H9 (cell line): ENCODE results near the gene POU2F3. TPM values are rescaled to one million over a fixed set of nuclear protein-coding genes. Genes with fewer than 3 reads are reported as not detected.

Experiments
- DNase-seq: peaks from one replicate; pipeline ENCODE4 v3.0.0-alpha.2; 2017
- H2AFZ ChIP-seq: one replicate; pipeline ENCODE4 v1.6.1; 2013; ENCODE audit warnings: mild to moderate bottlenecking, low read length, control low read depth, moderate library complexity
- H2AK5ac ChIP-seq: 2 replicates; pipeline ENCODE4 v1.6.1; 2013; ENCODE audit warnings: low read length, control low read depth, mixed read lengths; ENCODE audit not compliant: insufficient read length
- H2BK120ac ChIP-seq: one replicate; pipeline ENCODE4 v1.6.1; 2013; ENCODE audit warnings: low read depth, mild to moderate bottlenecking, low read length, control low read depth, inconsistent platforms; ENCODE audit not compliant: poor library complexity, severe bottlenecking
- H2BK12ac ChIP-seq: 2 replicates; pipeline ENCODE4 v1.6.1; 2013; ENCODE audit warnings: low read length, control low read depth, mixed read lengths, low read depth; ENCODE audit not compliant: insufficient read length
- H2BK15ac ChIP-seq: 2 replicates; pipeline ENCODE4 v1.6.1; 2013; ENCODE audit warnings: low read depth, low read length, control low read depth
- H2BK20ac ChIP-seq: one replicate; pipeline ENCODE4 v1.6.1; 2013; ENCODE audit warnings: low read depth, mild to moderate bottlenecking, low read length, control low read depth, inconsistent platforms; ENCODE audit not compliant: poor library complexity, severe bottlenecking
- H2BK5ac ChIP-seq: 2 replicates; pipeline ENCODE4 v1.6.1; 2013; ENCODE audit warnings: low read length, control low read depth, mixed read lengths; ENCODE audit not compliant: insufficient read length
- H3K14ac ChIP-seq: 2 replicates; pipeline ENCODE4 v1.6.1; 2013; ENCODE audit warnings: low read length, control low read depth; ENCODE audit not compliant: insufficient read depth
- H3K18ac ChIP-seq: 2 replicates; pipeline ENCODE4 v1.6.1; 2013; ENCODE audit warnings: low read depth, mild to moderate bottlenecking, mixed read lengths, low read length, control low read depth; ENCODE audit not compliant: insufficient read length
- H3K23ac ChIP-seq: 2 replicates; pipeline ENCODE4 v1.6.1; 2013; ENCODE audit warnings: low read length, control low read depth, mixed read lengths, low read depth; ENCODE audit not compliant: insufficient read length
- H3K23me2 ChIP-seq: 2 replicates; pipeline ENCODE4 v1.6.1; 2013; ENCODE audit warnings: low read depth, mild to moderate bottlenecking, mixed read lengths, low read length, control low read depth; ENCODE audit not compliant: insufficient read length, poor library complexity, severe bottlenecking
- H3K27ac ChIP-seq: 2 replicates; pipeline ENCODE4 v1.5.1; 2013; ENCODE audit warnings: low read length, control low read depth, mixed read lengths, low read depth; ENCODE audit not compliant: insufficient read length
- H3K27me3 ChIP-seq: 2 replicates; pipeline ENCODE4 v1.6.1; 2013; ENCODE audit warnings: low read length, control low read depth, inconsistent platforms; ENCODE audit not compliant: insufficient read depth
- H3K4ac ChIP-seq: 2 replicates; pipeline ENCODE4 v1.6.1; 2013; ENCODE audit warnings: low read depth, mild to moderate bottlenecking, control low read depth, inconsistent platforms, low read length, moderate library complexity
- H3K4me1 ChIP-seq: 2 replicates; pipeline ENCODE4 v1.6.1; 2013; ENCODE audit warnings: low read length, control low read depth, inconsistent platforms; ENCODE audit not compliant: insufficient read depth
- H3K4me2 ChIP-seq: 2 replicates; pipeline ENCODE4 v1.6.1; 2013; ENCODE audit warnings: low read length, control low read depth, mixed read lengths; ENCODE audit not compliant: insufficient read length, insufficient read depth
- H3K56ac ChIP-seq: 2 replicates; pipeline ENCODE4 v1.6.1; 2013; ENCODE audit warnings: low read depth, mild to moderate bottlenecking, mixed read lengths, low read length, control low read depth; ENCODE audit not compliant: insufficient read length
- H3K79me1 ChIP-seq: 2 replicates; pipeline ENCODE4 v1.6.1; 2013; ENCODE audit warnings: low read depth, mild to moderate bottlenecking, moderate library complexity, low read length, control low read depth, inconsistent platforms; ENCODE audit not compliant: insufficient read depth, poor library complexity, severe bottlenecking
- H3K79me2 ChIP-seq: 2 replicates; pipeline ENCODE4 v1.6.1; 2013; ENCODE audit warnings: low read length, control low read depth, inconsistent platforms; ENCODE audit not compliant: insufficient read depth
- H3K9ac ChIP-seq: 2 replicates; pipeline ENCODE4 v1.6.1; 2013; ENCODE audit warnings: low read length, control low read depth, mixed read lengths; ENCODE audit not compliant: insufficient read length; ENCODE audit errors: extremely low read depth
- H3K9me3 ChIP-seq: one replicate; pipeline ENCODE4 v1.6.1; 2013; ENCODE audit warnings: low read depth, low read length, inconsistent platforms; ENCODE audit not compliant: control insufficient read depth
- H3T11ph ChIP-seq: one replicate; pipeline ENCODE4 v1.6.1; 2013; ENCODE audit warnings: mild to moderate bottlenecking, low read length, control low read depth, inconsistent platforms
- H4K20me1 ChIP-seq: one replicate; pipeline ENCODE4 v1.6.1; 2013; ENCODE audit not compliant: control insufficient read depth, insufficient read length, insufficient read depth
- H4K5ac ChIP-seq: 2 replicates; pipeline ENCODE4 v1.6.1; 2013; ENCODE audit warnings: low read depth, mild to moderate bottlenecking, mixed read lengths, low read length, control low read depth; ENCODE audit not compliant: insufficient read length
- H4K8ac ChIP-seq: replicated peaks from 2 replicates; pipeline ENCODE4 v1.6.1; 2013; ENCODE audit warnings: low read length, control low read depth, mixed read lengths, low read depth; ENCODE audit not compliant: insufficient read length
- H4K91ac ChIP-seq: 2 replicates; pipeline ENCODE4 v1.6.1; 2013; ENCODE audit warnings: low read depth, mild to moderate bottlenecking, moderate library complexity, mixed read lengths, low read length, control low read depth; ENCODE audit not compliant: insufficient read length
- H3K27ac Mint-ChIP-seq, 3 experiments: 2 replicates in 2 of 3; 3 replicates in 1 of 3; pipeline ENCODE4 v1.8.0; 2020 to 2021; ENCODE audit warnings: mixed read lengths in 3 of 3, mild to moderate bottlenecking in 1 of 3, moderate library complexity in 1 of 3
- H3K27me3 Mint-ChIP-seq: 2 replicates; pipeline ENCODE4 v1.8.0; 2021; ENCODE audit warnings: low read depth, mild to moderate bottlenecking, moderate library complexity, mixed read lengths
- H3K36me3 Mint-ChIP-seq, 3 experiments: 2 replicates in 2 of 3; 3 replicates in 1 of 3; pipeline ENCODE4 v1.8.0; 2020 to 2021; ENCODE audit warnings: low read depth in 3 of 3, mixed read lengths in 3 of 3; ENCODE audit not compliant: insufficient read depth in 1 of 3
- H3K4me1 Mint-ChIP-seq, 2 experiments: 2 replicates each; pipeline ENCODE4 v1.8.0; 2020; ENCODE audit warnings: mixed read lengths in 2 of 2
- H3K4me3 Mint-ChIP-seq, 2 experiments: 2 replicates in 1 of 2; 3 replicates in 1 of 2; pipeline ENCODE4 v1.8.0; 2020 to 2021; ENCODE audit warnings: mild to moderate bottlenecking in 2 of 2, mixed read lengths in 2 of 2, moderate library complexity in 1 of 2
- H3K9me3 Mint-ChIP-seq, 2 experiments: 2 replicates in 1 of 2; 3 replicates in 1 of 2; pipeline ENCODE4 v1.8.0; 2020; ENCODE audit warnings: mild to moderate bottlenecking in 2 of 2, mixed read lengths in 2 of 2, moderate library complexity in 1 of 2
- CTCF ChIP-seq: fragments of 200-600 bp; sonication (generic); conservative IDR thresholded peaks from 3 replicates; pipeline ENCODE4 v1.8.0; 2021; ENCODE audit warnings: antibody characterized with exemption, mild to moderate bottlenecking
- WGBS: extraction: QIAGEN DNeasy Blood & Tissue Kit; methylation state at CpG from one replicate; pipeline ENCODE4 v1.1.7; 2013; ENCODE audit warnings: missing lambda C conversion rate, low lambda C conversion rate, mixed read lengths; ENCODE audit not compliant: insufficient read length; ENCODE audit errors: extremely low coverage; 5-methylcytosine and 5-hydroxymethylcytosine counted together
- total RNA-seq: library from RNA; stranded (reverse); gene quantifications from 2 replicates; pipeline ENCODE4 v1.2.1, GENCODE V29; 2021

The POU2F3 gene
- total RNA-seq, 1 experiment from 2014 or later, result 1.1 TPM

GRCh38 chr11:120233207-120233803 is 6.6 kb upstream of the POU2F3 start:
- H3K4me1 Mint-ChIP-seq, result peaks cover 13 to 29% of the 10 kb centered on the region in 2 experiments
- Histone ChIP-seq H3K4ac (no peak overlapping the region), H3K27me3 (no peaks in the 10 kb centered on the region), H3K4me2 (no peak overlapping the region), H3K23me2 (no peaks in the 10 kb centered on the region), H3K79me1 (no peaks in the 10 kb centered on the region), H2BK12ac (no peak overlapping the region), H4K20me1 (no peaks in the 10 kb centered on the region), H2AFZ (no peak overlapping the region), H2BK120ac (no peak overlapping the region), H2AK5ac (no peak overlapping the region), H3T11ph (no peak overlapping the region), H4K8ac (no peak overlapping the region), H3K23ac (no peak overlapping the region), H4K5ac (no peak overlapping the region), H3K18ac (no peak overlapping the region), H3K9me3 (no peaks in the 10 kb centered on the region), H4K91ac (no peak overlapping the region), H3K56ac (no peak overlapping the region), H3K14ac (no peak overlapping the region), H3K79me2 (no peaks in the 10 kb centered on the region), H2BK15ac (no peak overlapping the region), H3K27ac (no peak overlapping the region), H3K9ac (no peak overlapping the region), H2BK20ac (no peak overlapping the region), H3K4me1 (no peaks in the 10 kb centered on the region), H2BK5ac (no peak overlapping the region)
- no peaks in the 10 kb centered on the region; a peak in 1 of 7 replicates for H3K36me3 Mint-ChIP-seq
- H3K27me3 Mint-ChIP-seq, result peaks cover 66% of the 10 kb centered on the region
- no peak overlapping the region for H3K27ac Mint-ChIP-seq
- H3K4me3 Mint-ChIP-seq, result no peak overlapping the region
- no peak for TF ChIP-seq CTCF
- no CpG with 5 or more reads among the region's 9 CpGs for WGBS
- no peaks in the 10 kb centered on the region; a peak in 1 of 5 replicates for H3K9me3 Mint-ChIP-seq
- DNase-seq, result no peak
